SK-N-SH (cell line): ENCODE measurements around the gene LMO7. TPM values are rescaled to one million over a fixed set of nuclear protein-coding genes. Genes with fewer than 3 reads are reported as not detected.

Experiments used
- CTCF ChIA-PET: fragments of 300-600, 350-600 bp; formaldehyde crosslinking; extraction: SDS; loops from one replicate; lab custom pipeline; 2021; lab: Yijun Ruan, JAX
- POLR2A ChIA-PET: fragments of 350-600 bp; sonication (Branson Sonifier 250); formaldehyde crosslinking; extraction: SDS; loops from one replicate; lab custom pipeline; 2020; ENCODE audit warnings: antibody characterized with exemption, inconsistent platforms; lab: Yijun Ruan, JAX
- DNase-seq: peaks from one replicate; pipeline ENCODE4 v3.0.0; 2012
- H2AFZ ChIP-seq: fragments of 200-600 bp; sonication (generic); 2 replicates; pipeline ENCODE4 v1.8.1; 2016; ENCODE audit warnings: antibody characterized with exemption, mild to moderate bottlenecking, low read depth
- H3F3A ChIP-seq: fragments of 200-600 bp; sonication (generic); replicated peaks from 2 replicates; pipeline ENCODE3; 2016; ENCODE audit warnings: antibody characterized with exemption, mild to moderate bottlenecking; ENCODE audit not compliant: insufficient read depth
- H3K27ac ChIP-seq, 2 experiments: fragments of 200-500 bp in 1 of 2; fragments of 200-600 bp in 1 of 2; sonication (Bioruptor generic) in 1 of 2; sonication (generic), shearing (Covaris generic) in 1 of 2; 2 replicates each; pipeline versions ENCODE4 v1.5.1 to v1.6.1; 2014 to 2016; ENCODE audit warnings: low read depth in 2 of 2, inconsistent platforms in 1 of 2, low read length in 1 of 2, mild to moderate bottlenecking in 1 of 2, mixed read lengths in 1 of 2
- H3K27me3 ChIP-seq: fragments of 200-600 bp; sonication (generic), shearing (Covaris generic); 2 replicates; pipeline ENCODE4 v1.6.1; 2016; ENCODE audit warnings: mixed run types; ENCODE audit not compliant: insufficient read depth
- H3K36me3 ChIP-seq, 2 experiments: fragments of 200-500 bp in 1 of 2; fragments of 200-600 bp in 1 of 2; sonication (Bioruptor generic) in 1 of 2; sonication (generic) in 1 of 2; replicated peaks in 1 of 2; 2 replicates each; pipeline versions ENCODE3 to v1.5.1; 2014 to 2016; ENCODE audit warnings: low read length in 1 of 2, mild to moderate bottlenecking in 1 of 2; ENCODE audit not compliant: insufficient read depth in 2 of 2, control insufficient read depth in 1 of 2
- H3K4me1 ChIP-seq, 2 experiments: fragments of 200-500 bp in 1 of 2; fragments of 200-600 bp in 1 of 2; sonication (Bioruptor generic) in 1 of 2; sonication (generic), shearing (Covaris generic) in 1 of 2; 2 replicates each; pipeline versions ENCODE4 v1.5.1 to v1.6.1; 2014 to 2016; ENCODE audit warnings: low read depth in 1 of 2, low read length in 1 of 2, mixed run types in 1 of 2; ENCODE audit not compliant: insufficient read depth in 2 of 2, control insufficient read depth in 1 of 2
- H3K4me2 ChIP-seq: fragments of 200-600 bp; sonication (generic), shearing (Covaris generic); 2 replicates; pipeline ENCODE4 v1.6.1; 2017; ENCODE audit warnings: mixed run types
- H3K4me3 ChIP-seq, 2 experiments: fragments of 200-500 bp in 1 of 2; fragments of 200-600 bp in 1 of 2; sonication (Bioruptor generic) in 1 of 2; sonication (generic), shearing (Covaris generic) in 1 of 2; 2 replicates each; pipeline versions ENCODE4 v1.5.1 to v1.8.1; 2014 to 2016; ENCODE audit warnings: low read depth in 2 of 2, inconsistent platforms in 1 of 2, low read length in 1 of 2, mild to moderate bottlenecking in 1 of 2, mixed read lengths in 1 of 2, moderate library complexity in 1 of 2
- H3K79me2 ChIP-seq: fragments of 200-600 bp; sonication (generic); 2 replicates; pipeline ENCODE4 v1.8.1; 2017; ENCODE audit warnings: mild to moderate bottlenecking; ENCODE audit not compliant: insufficient read depth
- H3K9ac ChIP-seq: fragments of 200-600 bp; sonication (generic); 2 replicates; pipeline ENCODE4 v1.6.1; 2017; ENCODE audit warnings: mixed run types
- H3K9me2 ChIP-seq: fragments of 200-600 bp; sonication (generic); 2 replicates; pipeline ENCODE4 v1.6.1; 2017; ENCODE audit warnings: mixed run types
- H3K9me3 ChIP-seq: fragments of 200-600 bp; sonication (generic); 2 replicates; pipeline ENCODE4 v1.6.1; 2017; ENCODE audit warnings: mixed run types, mild to moderate bottlenecking, moderate library complexity
- H4K20me1 ChIP-seq: fragments of 200-600 bp; sonication (generic); 2 replicates; pipeline ENCODE4 v1.6.1; 2017; ENCODE audit warnings: mild to moderate bottlenecking, mixed run types; ENCODE audit not compliant: insufficient read depth
- CTCF ChIP-seq: fragments of 200-600 bp; sonication (generic); IDR thresholded peaks from 2 replicates; pipeline ENCODE4 v1.6.1; 2017; ENCODE audit warnings: antibody characterized with exemption, mild to moderate bottlenecking, moderate library complexity
- EP300 ChIP-seq, 2 experiments: IDR thresholded peaks; 2 replicates each; pipeline versions ENCODE4 v1.4.0 to v1.6.1; 2012; ENCODE audit warnings: borderline replicate concordance in 1 of 2, low read depth in 1 of 2, low read length in 1 of 2
- FOSL2 ChIP-seq: IDR thresholded peaks from 2 replicates; pipeline ENCODE4 v1.4.0; 2012; ENCODE audit warnings: low read depth, mild to moderate bottlenecking, moderate library complexity, borderline replicate concordance
- JUND ChIP-seq: IDR thresholded peaks from 2 replicates; pipeline ENCODE4 v1.4.0; 2012
- NRF1 ChIP-seq: IDR thresholded peaks from 2 replicates; pipeline ENCODE4 v1.6.1; 2012; ENCODE audit warnings: low read depth, mild to moderate bottlenecking, low read length
- RAD21 ChIP-seq: IDR thresholded peaks from 2 replicates; pipeline ENCODE4 v1.6.1; 2012; ENCODE audit warnings: mild to moderate bottlenecking, low read length
- TEAD4 ChIP-seq: IDR thresholded peaks from 2 replicates; pipeline ENCODE4 v1.4.0; 2012; ENCODE audit warnings: mild to moderate bottlenecking, borderline replicate concordance; ENCODE audit not compliant: insufficient read depth
- USF2 ChIP-seq: fragments of 150-350 bp; IDR thresholded peaks from 2 replicates; pipeline ENCODE4 v1.6.1; 2017; ENCODE audit warnings: antibody characterized with exemption, low read length, low read depth, borderline replicate concordance
- YY1 ChIP-seq: IDR thresholded peaks from 2 replicates; pipeline ENCODE4 v1.4.0; 2012; ENCODE audit warnings: low read depth, mild to moderate bottlenecking
- ZBTB33 ChIP-seq: IDR thresholded peaks from 2 replicates; pipeline ENCODE4 v1.4.0; 2012; ENCODE audit warnings: low read depth, borderline replicate concordance
- WGBS: methylation state at CpG from one replicate; pipeline ENCODE4 v1.1.6; 2017; ENCODE audit warnings: low lambda C conversion rate; 5-methylcytosine and 5-hydroxymethylcytosine counted together
- polyA plus RNA-seq, 3 experiments: library from polyadenylated mRNA; depleted of rRNA; stranded (reverse); fragments of >200 nt; gene quantifications; 2 replicates each; pipeline ENCODE4 v1.2.3, GENCODE V29; 2012

Gene LMO7
- polyA plus RNA-seq, 1 of the 3 experiments (the other 2 are of a cell fraction) = 83.6 TPM

GRCh38 chr13:75587679-75588078, 48.5 kb upstream of the LMO7 start:
- CTCF ChIA-PET = no interaction called here

GRCh38 chr13:75596657-75597182, 39.4 kb upstream of the LMO7 start:
- H4K20me1 ChIP-seq = no peaks in the 10 kb centered on the region
- H3K36me3 ChIP-seq = peaks cover 16% of the 10 kb centered on the region in 2 experiments
- H3K4me3 ChIP-seq = no peak overlapping the region
- H3F3A ChIP-seq = peaks cover 11% of the 10 kb centered on the region
- H3K79me2 ChIP-seq = no peaks in the 10 kb centered on the region
- TF ChIP-seq TEAD4 (0 out of 2 replicates have a peak, but pooled peaks have one; percentile 18), CTCF (no peak), RAD21 (no peak), FOSL2 (no peak), NRF1 (no peak), JUND (no peak)
- H3K27ac ChIP-seq = peak overlapping the region in 1 of 2 experiments; percentile 43; a peak in 2 of 4 replicates
- H3K9me2 ChIP-seq = no peaks in the 10 kb centered on the region
- no peak overlapping the region for H2AFZ ChIP-seq
- peaks cover 0 to 2% of the 10 kb centered on the region in 2 experiments; a peak in 3 of 4 replicates for H3K4me1 ChIP-seq
- H3K9ac ChIP-seq = no peak overlapping the region
- no peaks in the 10 kb centered on the region for H3K9me3 ChIP-seq
- ChIA-PET CTCF (no interaction called here), POLR2A (no interaction called here)
- WGBS = 10% methylated on average over 1 of the region's 1 CpG
- H3K27me3 ChIP-seq = no peaks in the 10 kb centered on the region
- no peak overlapping the region for H3K4me2 ChIP-seq
- no peak for DNase-seq

More at GRCh38 chr13:75587679-75588078, 48.5 kb upstream of the LMO7 start:
- no peak for DNase-seq
- Histone ChIP-seq H3K36me3 (peaks cover 30 to 44% of the 10 kb centered on the region in 2 experiments), H4K20me1 (no peaks in the 10 kb centered on the region), H3K9me3 (peaks cover 14% of the 10 kb centered on the region), H3K27ac (no peak overlapping the region), H3K27me3 (no peaks in the 10 kb centered on the region), H3K79me2 (no peaks in the 10 kb centered on the region), H3K9me2 (no peaks in the 10 kb centered on the region), H3K9ac (no peak overlapping the region), H3K4me1 (no peaks in the 10 kb centered on the region; a peak in 1 of 4 replicates), H3K4me3 (no peak overlapping the region), H3F3A (peaks cover 11% of the 10 kb centered on the region), H2AFZ (no peak overlapping the region), H3K4me2 (no peak overlapping the region)
- WGBS = 88% methylated on average over 1 of the region's 1 CpG
- POLR2A ChIA-PET = no interaction called here
- TF ChIP-seq USF2 (no peak), YY1 (no peak), EP300 (IDR thresholded peaks at IDR 0.05; ENCODE audit: borderline replicate concordance in 1 of 2, low read depth in 1 of 2, low read length in 1 of 2) (no peak), ZBTB33 (no peak)
